Esophagus mucosa (tissue), 1 donor: ENCODE data around the gene RASGRF1. TPM values are rescaled to one million over a fixed set of nuclear protein-coding genes. Genes with fewer than 3 reads are reported as not detected.

Experiments
- ATAC-seq: fragments of 200-7000 bp; cut with Tn5 transposase; one replicate; pipeline ENCODE4 v1.9.1; 2020
- total RNA-seq: library from RNA; stranded (reverse); gene quantifications from one replicate; pipeline ENCODE4 v1.2.4, GENCODE V29; 2023
- donor health status: DM: yes; HTN: yes; CAD: no.

The RASGRF1 gene
- total RNA-seq, 1 donor from 2014 or later, result 0.12 TPM

DNA sequence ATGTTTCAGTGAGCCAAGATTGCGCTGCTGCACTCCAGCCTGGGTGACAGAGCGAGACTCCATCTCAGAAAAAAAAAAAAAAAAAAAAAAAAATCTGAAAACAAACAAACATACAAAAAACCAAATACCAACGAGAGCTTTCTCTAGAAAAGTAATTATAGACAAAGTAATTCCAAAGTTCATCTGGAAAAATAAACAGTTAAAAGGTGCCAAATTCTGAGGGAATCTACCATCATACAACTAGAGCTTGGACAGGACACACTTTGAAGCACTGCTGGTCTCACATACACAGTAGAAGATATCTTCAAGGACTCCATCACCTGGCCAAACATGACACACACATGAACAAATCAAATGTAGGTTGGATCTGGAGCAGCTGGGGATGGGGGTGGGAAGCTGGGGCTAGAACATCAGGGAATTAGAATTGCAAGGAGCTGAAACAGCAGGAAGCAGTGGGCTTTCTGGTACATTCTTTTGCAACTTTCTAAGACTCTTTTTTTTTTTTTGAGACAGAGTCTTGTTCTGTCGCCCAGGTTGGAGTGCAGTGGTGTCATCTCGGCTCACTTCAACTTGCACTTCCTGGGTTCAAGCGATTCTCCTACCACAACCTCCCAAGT lies 104.6 kb downstream of the RASGRF1 start:
- no peak for ATAC-seq

DNA sequence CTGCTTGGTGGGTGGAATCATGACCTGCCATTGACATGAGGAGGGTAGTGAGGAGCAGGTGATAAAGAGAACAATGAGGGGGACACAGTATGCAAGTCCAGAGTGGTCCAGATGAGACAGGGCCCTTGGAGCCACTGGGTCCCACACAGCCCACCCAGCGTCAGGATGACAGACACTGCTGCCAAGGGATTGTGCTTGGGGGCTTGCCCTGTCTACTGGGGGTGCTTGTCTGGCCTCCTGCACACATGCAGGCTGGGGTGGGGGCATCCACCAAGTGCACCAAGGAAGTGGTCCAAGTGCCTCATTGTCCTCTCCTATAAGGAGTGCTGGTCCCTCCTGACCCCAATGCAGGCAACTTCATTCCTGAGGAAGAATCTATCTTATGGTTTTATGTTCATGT lies 106.5 kb downstream of the RASGRF1 start:
- ATAC-seq, result no peak

DNA sequence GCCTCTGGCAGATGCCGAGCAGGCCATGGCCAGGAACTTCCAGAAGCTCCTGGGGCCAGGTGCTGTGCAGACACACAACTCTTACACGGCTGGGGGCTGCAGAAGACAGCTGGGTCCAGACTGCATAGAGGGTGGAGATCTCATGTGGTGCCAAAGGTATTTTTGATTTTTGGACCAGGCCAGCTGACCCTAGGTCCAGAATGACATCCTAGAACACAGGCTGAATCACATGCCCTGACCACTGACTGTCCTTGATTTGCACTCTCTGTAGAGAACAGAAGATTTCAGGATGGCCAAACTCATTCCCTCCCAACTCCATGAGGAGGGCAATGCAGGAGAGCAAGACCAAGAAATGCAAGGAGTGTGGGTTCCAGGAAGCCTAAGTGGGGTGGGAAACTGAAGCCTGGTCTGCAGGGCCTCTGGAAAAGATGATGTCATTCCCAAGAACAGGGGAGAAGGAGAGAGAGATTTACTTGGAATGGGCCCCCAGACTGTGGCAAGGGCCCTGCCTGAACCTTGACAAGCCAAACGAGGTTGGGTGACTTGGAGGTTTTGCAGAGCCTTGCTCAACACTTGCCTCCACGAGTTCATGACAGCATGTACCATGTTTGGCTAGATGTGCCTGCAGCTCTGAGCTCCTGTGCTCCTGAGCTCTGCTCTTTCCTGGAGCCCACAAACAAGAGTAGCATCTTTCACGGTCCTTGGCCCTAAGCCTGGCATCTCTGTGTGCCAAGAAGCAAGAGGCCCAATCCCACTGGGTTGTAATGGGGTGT lies 107.2 kb downstream of the RASGRF1 start:
- ATAC-seq, result no peak

DNA sequence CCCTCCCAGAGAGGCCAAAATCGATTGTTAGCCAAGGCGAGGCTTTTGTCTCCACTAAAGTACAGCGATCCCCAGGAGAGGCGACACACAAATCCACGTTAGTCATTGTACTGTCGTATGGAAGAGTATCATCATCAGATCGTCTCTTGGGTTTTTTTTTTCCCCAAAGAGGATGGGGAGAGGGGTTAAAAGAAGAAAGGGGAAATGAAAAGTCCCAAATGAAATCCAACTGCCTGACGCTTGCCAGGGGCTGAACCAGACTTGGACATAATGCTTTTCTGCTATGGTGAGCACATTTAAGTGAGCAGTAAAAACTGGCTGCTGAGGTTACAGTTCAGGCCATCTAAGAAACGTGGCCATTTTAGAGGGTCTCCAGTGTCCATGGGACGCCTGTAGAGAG lies 107.8 kb downstream of the RASGRF1 start:
- no peak for ATAC-seq

DNA sequence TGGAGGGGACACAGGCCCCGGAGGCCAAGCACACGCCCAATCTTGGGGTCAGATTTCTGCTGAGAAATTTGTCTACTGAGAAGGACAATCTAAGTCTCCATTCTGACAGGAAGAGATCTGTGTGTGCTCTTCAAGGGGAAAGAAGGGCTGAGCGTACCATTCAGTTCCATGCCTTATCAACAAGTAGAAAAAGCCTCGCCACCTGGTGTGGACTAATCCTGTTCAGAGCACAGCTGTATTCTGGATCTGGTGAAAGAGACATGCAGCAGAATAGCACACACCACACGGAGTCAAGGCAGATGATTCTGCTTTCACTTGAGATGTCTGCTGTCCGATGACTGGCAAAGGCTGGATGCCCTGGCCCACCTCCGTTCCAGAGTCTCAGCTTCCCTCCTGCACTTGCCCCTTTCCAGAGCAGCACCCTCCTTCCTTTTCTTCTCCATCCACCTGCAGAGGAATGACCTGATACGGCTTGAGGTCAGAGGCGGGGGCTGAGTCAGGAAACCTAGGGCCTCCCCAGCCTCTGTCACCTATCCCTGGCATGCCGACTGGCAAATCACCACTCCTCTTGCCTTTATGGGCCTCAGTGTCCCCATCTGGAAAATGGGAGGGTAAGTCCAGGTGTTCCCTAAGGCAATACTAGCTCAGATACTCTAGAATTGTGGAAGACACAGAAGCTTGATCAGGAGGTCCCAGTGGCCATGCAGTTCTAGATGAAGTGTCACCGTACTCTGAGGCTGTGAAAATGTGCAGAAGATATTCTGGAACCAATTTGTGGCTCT lies 108.9 kb downstream of the RASGRF1 start:
- no peak for ATAC-seq

DNA sequence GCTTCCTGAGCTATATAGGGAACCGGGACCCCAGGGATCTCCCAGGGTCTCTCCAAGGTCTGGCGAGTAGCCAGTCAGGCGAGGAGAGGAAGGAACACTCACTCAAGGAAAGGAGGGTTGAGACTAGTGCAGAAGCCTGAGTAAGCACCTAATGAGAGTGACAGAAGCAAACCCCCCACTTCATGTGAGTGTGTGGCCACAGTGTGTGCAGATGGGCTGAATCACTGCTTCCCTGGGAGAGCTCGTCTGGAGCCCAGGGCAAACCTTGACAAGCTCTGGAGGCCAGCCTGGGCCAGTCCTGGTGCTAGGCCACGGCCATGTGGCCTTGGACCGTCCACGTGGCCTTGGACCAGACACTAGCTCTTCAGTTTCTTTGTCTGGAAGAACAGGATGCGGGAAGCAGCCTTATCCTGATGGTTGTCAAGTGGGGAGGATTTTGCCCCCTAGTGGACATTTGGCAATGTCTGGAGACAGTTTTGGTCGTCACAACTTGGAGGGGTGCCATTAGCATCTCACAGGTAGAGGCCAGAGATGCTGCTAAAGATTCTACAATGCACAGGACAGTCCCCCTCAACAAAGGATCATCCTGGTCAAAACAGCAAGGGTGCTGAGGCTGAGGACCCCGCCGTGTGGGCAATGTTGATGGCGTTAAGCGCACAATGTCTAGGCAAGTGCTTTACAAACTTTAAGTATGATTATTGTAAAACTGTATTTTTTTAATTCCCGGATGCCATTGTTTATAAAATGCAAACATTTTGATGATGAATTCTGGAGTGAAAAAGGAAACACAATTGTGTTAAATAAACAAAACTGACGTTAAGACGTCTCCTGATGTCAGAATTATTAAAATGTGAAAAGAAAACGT lies 110.9 kb downstream of the RASGRF1 start:
- peak; percentile 70 for ATAC-seq

DNA sequence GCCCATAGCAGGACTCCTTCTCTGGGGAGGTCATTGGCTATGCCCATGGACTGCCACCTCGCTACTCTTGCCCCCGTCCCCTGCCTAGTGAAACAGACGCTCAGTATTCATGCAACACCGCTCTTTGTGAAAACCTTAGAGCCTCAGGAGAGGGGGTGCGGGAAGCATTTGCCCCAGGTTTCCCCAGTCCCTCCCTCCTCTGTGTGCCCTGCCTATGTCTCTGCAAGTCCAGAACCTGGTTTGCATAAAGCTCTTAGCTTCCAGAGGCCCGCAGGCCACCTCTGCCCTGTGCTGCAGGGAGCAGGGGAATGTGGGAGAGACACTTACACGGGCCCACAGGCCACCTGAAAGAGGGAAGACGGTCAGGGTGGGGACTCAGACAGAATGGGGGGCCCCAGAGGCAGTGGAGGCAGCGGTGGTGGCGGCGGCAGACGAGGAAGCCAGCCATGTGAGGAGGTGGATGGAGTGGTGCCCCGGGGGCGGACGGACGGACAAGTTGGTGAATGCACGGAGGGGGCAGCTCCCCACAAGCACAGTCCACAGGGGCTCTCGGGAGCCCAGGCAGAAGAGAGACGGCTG lies 111.9 kb downstream of the RASGRF1 start:
- ATAC-seq, result peak; percentile 14

DNA sequence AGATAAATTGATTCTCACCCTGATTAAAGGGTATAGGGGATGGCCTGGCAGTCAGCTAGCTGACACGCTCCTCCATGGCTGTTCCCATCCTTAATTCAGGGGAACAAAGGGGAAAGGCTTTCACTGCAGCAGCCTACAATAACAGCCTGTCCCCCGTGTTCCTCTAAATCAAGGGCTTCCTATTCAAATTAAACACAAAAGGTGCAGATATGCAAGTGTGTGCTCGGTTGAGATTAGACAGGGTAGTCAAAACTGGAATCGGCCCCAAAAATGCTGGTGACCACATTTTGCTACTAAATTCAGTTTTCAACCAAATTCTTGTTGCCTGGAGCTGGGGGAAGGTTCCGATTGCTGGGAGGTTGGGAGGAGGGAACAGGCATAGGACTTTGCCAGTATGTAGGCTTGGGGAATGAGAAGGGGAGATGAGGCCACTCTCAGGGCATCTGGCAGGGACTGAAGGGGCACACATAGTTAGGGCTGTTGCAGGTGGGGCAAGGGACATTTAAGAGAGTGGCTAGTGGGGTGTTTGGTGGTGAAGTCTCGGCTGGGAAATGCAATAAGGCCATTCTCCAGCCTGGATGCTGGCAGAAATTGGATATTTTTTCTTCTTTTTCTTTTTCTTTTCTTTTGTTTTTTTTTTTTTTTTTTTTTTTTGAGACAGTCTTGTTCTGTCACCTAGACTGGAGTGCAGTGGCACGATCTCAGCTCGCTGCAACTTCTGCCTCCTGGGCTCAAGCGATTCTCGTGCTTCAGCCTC lies 112.8 kb downstream of the RASGRF1 start:
- ATAC-seq, result no peak

DNA sequence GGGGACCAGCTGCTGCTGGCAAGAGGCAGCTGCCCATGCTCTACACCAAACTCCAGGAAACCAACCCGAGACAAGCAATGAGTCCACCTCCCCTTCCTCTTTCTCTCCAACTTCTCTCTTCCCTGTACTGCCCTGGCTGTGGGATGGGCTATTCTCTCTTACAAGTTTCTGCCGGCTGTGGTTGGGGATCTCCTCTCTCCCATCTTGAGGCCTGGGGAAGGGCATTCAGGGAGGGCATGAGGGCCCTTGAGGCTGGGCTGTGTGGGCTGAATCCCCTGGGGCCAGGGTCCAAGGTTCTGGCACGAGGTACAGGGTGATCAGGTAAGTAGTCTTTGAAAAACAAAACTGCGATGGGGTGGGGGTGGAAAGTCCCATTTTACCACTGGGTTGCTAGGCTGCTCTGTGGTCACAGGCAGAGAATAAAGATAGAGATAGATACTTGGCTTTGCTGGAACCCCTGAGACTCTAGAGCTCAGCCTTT lies 113.4 kb downstream of the RASGRF1 start:
- no peak for ATAC-seq

DNA sequence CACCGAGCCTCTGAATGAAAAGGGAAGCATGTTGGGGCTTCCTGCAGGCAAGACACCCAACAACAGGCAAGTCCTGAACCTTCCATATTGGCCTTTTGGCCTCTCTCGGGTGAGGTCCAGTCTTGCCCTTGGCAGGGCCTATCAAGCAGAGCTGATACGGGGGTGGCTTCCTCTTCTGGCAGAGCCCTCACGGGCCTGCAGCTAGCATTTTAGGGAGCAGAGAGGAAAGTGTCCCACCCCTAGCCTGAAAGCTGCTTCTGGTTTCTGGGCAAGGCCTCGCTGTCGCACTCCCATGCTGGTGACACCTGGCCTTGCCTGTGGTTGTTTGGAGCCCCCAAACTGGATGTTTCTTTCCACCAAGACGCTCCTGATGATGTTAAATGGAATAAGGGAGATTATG lies 113.9 kb downstream of the RASGRF1 start:
- ATAC-seq, result no peak

DNA sequence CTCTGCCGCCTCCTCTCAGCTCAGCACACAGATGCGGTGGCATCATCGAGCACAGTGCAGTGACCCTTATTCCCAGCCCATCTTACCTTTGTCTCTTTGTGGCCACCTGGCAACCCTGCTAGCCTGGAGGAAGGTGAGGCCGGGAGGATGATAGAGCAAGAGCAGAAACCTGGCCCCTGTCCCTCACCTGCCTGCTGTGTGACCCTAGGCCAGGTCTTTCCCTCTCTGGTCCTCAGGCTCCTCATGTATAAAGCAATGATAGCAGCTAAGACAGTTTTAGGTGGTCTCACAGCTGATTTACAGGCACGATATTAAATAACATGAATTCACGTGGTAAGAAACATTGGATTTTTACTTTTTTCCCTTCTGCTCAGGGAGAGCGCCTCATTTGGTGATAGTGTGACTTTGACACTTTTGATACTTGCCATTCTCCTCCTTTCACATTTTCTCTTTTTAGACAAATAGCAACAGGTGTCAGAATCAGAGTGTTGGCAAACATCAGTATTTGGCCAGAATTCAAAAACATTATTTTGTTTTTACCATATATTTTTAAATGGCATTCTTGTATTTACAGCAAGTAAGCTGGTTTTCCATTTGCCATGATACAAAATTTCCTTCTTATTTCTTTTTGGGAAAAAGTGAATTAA lies 116.2 kb downstream of the RASGRF1 start:
- no peak for ATAC-seq

DNA sequence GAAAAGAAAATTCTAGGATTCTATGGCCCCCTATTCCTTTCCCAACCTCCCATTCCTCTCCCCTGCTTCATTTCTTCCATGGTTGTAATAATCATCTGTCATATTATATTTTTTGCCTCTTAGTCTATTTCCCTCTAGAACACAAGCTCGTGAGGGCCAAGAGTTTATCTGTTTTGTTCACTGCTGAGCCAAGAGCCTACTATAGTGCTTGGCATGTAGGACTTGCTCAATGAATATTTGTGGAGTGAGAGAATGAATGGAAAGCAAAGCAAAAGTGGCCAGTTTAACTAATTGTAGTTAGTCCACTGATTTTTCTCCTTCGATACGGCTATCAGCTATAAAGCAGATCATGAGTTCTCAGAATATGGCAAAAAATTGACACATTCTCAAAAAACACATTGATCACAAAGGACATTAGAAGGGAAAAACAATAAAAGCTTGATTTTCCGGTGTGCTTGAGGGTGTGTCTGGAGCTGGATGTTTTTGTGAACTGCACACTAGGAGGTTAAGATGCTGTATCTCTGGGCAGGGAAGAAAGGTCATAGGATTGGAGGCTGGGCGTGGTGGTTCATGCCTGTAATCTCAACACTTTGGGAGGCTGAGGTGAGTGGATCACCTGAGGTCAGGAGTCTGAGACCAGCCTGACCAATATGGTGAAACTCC lies 120.8 kb downstream of the RASGRF1 start:
- no peak for ATAC-seq

DNA sequence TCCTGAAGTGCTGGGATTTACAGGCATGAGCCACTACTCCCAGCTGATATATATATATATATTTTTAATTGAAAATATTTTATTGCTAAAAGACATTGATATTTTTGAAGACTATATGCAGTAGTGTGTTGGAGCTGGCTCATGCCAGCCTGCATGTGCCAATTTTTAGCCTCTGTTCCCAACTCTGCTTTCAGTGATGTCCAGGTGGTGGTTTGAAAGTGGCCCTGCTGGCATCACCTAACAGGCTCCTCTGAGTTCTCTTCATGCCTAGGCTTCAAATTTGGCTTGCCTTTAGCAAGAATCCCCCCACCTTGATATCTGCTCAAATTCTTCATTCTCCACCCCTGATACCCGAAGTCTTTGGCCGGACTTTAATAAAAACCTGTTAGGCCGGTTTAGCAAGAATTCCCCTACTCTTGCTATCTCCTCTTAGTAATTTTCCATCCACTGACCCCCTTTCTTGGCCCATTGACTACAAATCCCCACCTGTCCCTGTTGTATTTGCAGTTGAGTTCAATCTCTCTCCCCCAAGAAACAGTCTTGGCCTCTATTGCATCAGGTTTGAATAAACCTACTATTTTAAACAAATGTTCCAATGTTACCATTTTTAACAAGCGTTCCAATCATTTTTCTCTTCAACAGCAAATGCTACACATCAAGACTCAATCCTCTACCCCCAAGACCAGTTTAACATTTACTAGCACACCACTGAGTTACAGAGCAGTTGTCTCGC lies 121.9 kb downstream of the RASGRF1 start:
- no peak for ATAC-seq

DNA sequence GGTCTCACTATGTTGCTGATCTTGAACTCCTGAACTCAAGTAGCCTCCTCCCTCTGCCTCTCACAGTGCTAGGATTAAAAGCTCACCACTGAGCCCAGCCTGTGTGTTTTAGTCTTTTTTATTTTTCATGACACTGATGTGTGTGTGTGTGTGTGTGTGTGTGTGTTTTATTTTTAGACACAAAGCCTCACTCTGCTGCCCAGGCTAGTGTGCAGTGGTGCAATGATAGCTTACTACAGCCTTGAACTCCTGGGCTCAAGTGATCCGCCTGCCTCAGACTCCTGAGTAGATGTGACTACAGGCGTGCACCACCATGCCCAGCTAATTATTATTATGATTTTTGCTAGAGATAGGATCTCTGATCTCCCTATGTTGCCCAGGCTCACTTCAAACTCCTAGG lies 122.5 kb downstream of the RASGRF1 start:
- ATAC-seq, result no peak

DNA sequence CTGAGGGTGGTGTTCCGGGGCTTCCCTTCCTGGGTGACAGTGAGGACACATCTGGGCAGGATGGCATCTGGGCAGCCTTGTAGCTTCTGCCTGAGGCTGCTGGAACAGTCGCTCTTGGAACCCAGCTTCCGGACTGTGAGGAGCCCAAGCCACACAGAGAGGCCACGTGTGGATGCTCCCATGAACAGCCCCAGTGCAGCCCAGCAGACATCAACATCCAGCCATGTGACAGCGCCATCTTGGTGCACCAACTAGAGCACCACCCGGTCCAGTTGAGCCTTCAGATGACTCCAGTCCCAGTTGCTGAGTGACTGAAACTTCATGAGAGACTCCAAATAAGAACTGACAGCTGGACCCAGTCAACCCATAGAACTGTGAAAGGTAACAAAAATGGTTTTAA lies 130.3 kb downstream of the RASGRF1 start:
- no peak for ATAC-seq

DNA sequence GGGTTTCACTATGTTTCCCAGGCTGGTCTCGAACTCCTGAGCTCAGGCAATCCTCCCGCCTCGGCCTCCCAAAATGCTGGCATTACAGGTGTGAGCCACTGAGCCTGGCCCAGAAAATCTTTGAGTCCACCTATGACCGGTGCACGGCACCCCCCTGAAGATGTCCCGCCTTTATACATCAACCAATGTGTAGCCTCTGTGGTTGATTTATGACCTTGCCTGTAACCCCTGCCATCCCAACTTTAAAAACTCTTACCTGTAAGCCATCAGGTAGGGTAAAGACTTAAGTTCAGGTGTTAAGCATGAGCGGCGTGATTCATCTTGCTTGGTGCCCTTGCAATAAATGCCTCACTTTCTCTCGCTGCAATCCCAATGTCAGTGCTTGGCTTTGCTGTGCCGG lies 131.2 kb downstream of the RASGRF1 start:
- ATAC-seq, result no peak

DNA sequence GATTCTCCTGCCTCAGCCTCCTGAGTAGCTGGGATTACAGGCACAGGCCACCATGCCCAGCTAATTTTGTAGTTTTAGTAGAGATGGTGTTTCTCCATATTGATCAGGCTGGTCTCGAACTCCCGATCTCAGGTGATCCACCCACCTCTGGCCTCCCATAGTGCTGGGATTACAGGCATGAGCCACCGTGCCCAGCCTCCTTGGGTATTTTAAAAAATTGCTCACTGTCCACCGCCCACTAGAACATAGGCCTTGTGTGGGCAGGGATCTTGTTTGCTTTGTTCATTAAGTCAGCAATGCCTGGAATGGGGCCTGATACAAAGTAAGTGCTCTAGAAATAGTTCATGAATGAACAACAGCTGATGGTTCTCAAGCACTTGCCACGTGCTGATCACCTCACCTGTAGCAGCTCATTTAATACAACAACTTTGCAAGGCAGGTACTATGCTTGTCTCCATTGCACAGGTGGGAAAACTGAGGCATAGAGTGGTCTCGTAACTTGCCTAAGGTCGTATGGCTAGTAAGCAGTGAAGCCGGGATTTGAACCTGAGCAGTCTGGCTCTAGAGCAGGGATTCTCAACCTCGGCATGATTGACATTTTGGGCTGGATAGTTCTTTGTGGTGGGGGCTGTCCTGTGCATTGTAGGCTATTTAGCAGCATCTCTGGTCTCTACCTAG lies 133.0 kb downstream of the RASGRF1 start:
- ATAC-seq, result no peak

DNA sequence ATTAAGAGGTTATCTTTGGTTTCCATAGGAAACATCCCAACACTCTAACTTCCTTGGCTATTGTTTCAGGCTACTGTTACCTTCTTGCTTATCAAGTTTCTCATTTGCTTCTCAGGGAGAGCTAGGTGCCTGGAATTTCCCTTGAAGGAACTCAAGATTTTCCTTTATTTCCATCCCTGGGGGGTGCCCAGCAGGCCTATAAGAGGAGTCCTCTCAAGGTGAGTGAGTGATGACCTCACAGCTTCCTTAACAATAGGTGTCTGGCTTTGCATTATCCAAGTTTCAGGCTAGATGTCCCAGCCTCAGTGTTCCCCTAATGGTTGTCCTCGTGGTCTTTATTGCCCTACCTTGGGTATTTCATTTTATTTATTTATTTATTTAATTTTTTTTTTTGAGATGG lies 133.6 kb downstream of the RASGRF1 start:
- no peak for ATAC-seq

DNA sequence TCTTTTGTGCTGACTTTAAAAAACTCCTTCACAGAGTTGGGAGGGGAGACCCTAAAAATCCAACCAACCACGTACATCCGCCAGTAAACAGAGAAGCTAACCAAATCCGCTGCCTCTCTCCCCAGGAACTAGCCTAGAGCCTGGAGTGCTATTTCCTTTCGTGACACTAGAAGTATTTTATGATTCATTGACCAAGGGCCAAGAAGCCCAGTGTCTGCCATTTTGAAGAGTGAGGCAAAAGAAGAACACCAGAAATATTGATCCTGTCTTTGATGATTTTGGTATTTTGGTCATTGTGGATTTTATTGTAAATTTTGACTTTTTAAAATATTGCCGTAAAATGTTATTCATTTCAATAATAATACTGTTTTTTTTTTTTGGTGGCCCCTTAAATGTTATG lies 135.2 kb downstream of the RASGRF1 start:
- no peak for ATAC-seq
